K562 (cell line): ENCODE measurements around the gene UPK3A. TPM values are rescaled to one million over a fixed set of nuclear protein-coding genes. Genes with fewer than 3 reads are reported as not detected.

ENCODE experiments used
- ATAC-seq: fragments of 200-7000 bp; cut with Tn5 transposase; 3 replicates; pipeline ENCODE4 v1.9.1; 2020; ENCODE audit warnings: moderate library complexity
- BruUV-seq: library from RNA; stranded (reverse); fragments of 400-500 nt; replicated peaks from 2 replicates; lab custom pipeline; 2021; lab: Mats Ljungman, UMichigan
- CTCF ChIA-PET: fragments of 300-600 bp; formaldehyde crosslinking; extraction: SDS; loops from one replicate; lab custom pipeline; 2021; ENCODE audit warnings: low intra/inter-chr PET ratio; lab: Yijun Ruan, JAX
- POLR2A ChIA-PET: fragments of 300-600, 350-650 bp; sonication (Branson Sonifier 250); formaldehyde crosslinking; extraction: SDS; loops from one replicate; lab custom pipeline; 2021; ENCODE audit warnings: antibody characterized with exemption, inconsistent platforms; lab: Yijun Ruan, JAX
- DNase-seq, 4 experiments: peaks; one replicate each; pipeline versions ENCODE4 v3.0.0 to v3.0.0-alpha.2; 2011 to 2018; ENCODE audit warnings: low spot score in 3 of 4, mixed read lengths in 3 of 4; ENCODE audit errors: extremely low read depth in 1 of 4
- FAIRE-seq: peaks from 2 replicates; lab custom pipeline; 2011; peaks lifted over from hg19 to GRCh38; lab: Jason Lieb, UNC
- H2AFZ ChIP-seq: 2 replicates; pipeline ENCODE4 v1.6.0; 2011; ENCODE audit warnings: low read depth, low read length, control low read depth, inconsistent platforms
- H3K27ac ChIP-seq: fragments of 200-600 bp; 3 replicates; pipeline ENCODE4 v1.8.0; 2011; ENCODE audit warnings: low read depth, mild to moderate bottlenecking, control low read depth, inconsistent platforms, low read length, moderate library complexity, mixed read lengths; ENCODE audit errors: extremely low read depth
- H3K27me3 ChIP-seq, 2 experiments: fragments of 300-600 bp in 1 of 2; 2 replicates in 1 of 2; 3 replicates in 1 of 2; pipeline versions ENCODE4 v1.6.0 to v1.8.0; 2011; ENCODE audit warnings: inconsistent platforms in 2 of 2, low read length in 2 of 2, mild to moderate bottlenecking in 1 of 2, mixed read lengths in 1 of 2, moderate library complexity in 1 of 2; ENCODE audit not compliant: control insufficient read depth in 2 of 2, insufficient read depth in 2 of 2
- H3K36me3 ChIP-seq: fragments of 300-600 bp; 3 replicates; pipeline ENCODE4 v1.8.0; 2011; ENCODE audit warnings: mild to moderate bottlenecking, low read length, inconsistent platforms; ENCODE audit not compliant: control insufficient read depth, insufficient read depth
- H3K4me1 ChIP-seq, 2 experiments: fragments of 200-600 bp in 1 of 2; replicated peaks in 1 of 2; 2 replicates in 1 of 2; 3 replicates in 1 of 2; pipeline versions ENCODE4 v1.5.1 to v1.8.0; 2011; ENCODE audit warnings: inconsistent platforms in 2 of 2, low read length in 2 of 2, mild to moderate bottlenecking in 1 of 2, mixed read lengths in 1 of 2, moderate library complexity in 1 of 2; ENCODE audit not compliant: control insufficient read depth in 2 of 2, insufficient read depth in 2 of 2
- H3K4me2 ChIP-seq: 2 replicates; pipeline ENCODE4 v1.6.1; 2011; ENCODE audit warnings: low read length, control low read depth, inconsistent platforms, mixed read lengths; ENCODE audit not compliant: insufficient read depth
- H3K4me3 ChIP-seq: fragments of 200-600 bp; sonication (generic), shearing (Covaris generic); 2 replicates; pipeline ENCODE4 v1.5.1; 2016; ENCODE audit warnings: control low read depth, inconsistent platforms
- H3K79me2 ChIP-seq: fragments of 200-600 bp; 3 replicates; pipeline ENCODE4 v1.8.0; 2011; ENCODE audit warnings: low read length, inconsistent platforms; ENCODE audit not compliant: control insufficient read depth, insufficient read depth
- H3K9ac ChIP-seq, 2 experiments: 2 replicates each; pipeline versions ENCODE4 v1.6.0 to v1.6.1; 2011; ENCODE audit warnings: low read depth in 2 of 2, low read length in 2 of 2, control low read depth in 1 of 2, inconsistent platforms in 1 of 2, mild to moderate bottlenecking in 1 of 2, mixed read lengths in 1 of 2; ENCODE audit not compliant: insufficient read depth in 1 of 2
- H3K9me1 ChIP-seq: one replicate; pipeline ENCODE4 v1.6.0; 2011; ENCODE audit warnings: inconsistent platforms, mild to moderate bottlenecking, low read length, moderate library complexity; ENCODE audit not compliant: control insufficient read depth, insufficient read depth
- H3K9me3 ChIP-seq: replicated peaks from 2 replicates; pipeline ENCODE4 v1.5.1; 2011; ENCODE audit warnings: low read depth, low read length, inconsistent platforms; ENCODE audit not compliant: control insufficient read depth, insufficient read depth
- H4K20me1 ChIP-seq: replicated peaks from 2 replicates; pipeline ENCODE4 v1.6.1; 2011; ENCODE audit warnings: low read length, inconsistent platforms, mixed read lengths; ENCODE audit not compliant: control insufficient read depth, insufficient read depth
- AFF4 ChIP-seq: sonication (generic); formaldehyde crosslinking; IDR thresholded peaks from 2 replicates; pipeline ENCODE4 v1.8.0; 2023; ENCODE audit warnings: mild to moderate bottlenecking, missing genetic modification reagents
- CEBPB ChIP-seq: fragments of 450-650 bp; IDR thresholded peaks from 2 replicates; pipeline ENCODE4 v1.6.1; 2016; ENCODE audit warnings: missing genetic modification characterization, missing compliant biosample characterization
- ETV5 ChIP-seq: sonication (generic); formaldehyde crosslinking; IDR thresholded peaks from 2 replicates; pipeline ENCODE4 v1.4.0; 2020; ENCODE audit warnings: low read depth, mild to moderate bottlenecking, missing genetic modification reagents
- FOSL1 ChIP-seq: fragments of 200-800 bp; sonication (Bioruptor generic); conservative IDR thresholded peaks from 2 replicates; pipeline ENCODE4 v1.6.1; 2016; ENCODE audit warnings: missing genetic modification characterization, missing compliant biosample characterization
- FOXJ2 ChIP-seq: fragments of 200-800 bp; sonication (Bioruptor generic); IDR thresholded peaks from 2 replicates; pipeline ENCODE4 v1.6.1; 2016; ENCODE audit warnings: missing genetic modification characterization, missing compliant biosample characterization
- FOXK1 ChIP-seq: sonication (generic); formaldehyde crosslinking; IDR thresholded peaks from 2 replicates; pipeline ENCODE4 v1.8.0; 2022; ENCODE audit warnings: missing genetic modification reagents, mild to moderate bottlenecking, borderline replicate concordance
- NR4A1 ChIP-seq, 2 experiments: fragments of 250-450 bp in 1 of 2; fragments of 450-650 bp in 1 of 2; sonication (Bioruptor Pico) in 1 of 2; IDR thresholded peaks; 2 replicates each; pipeline versions ENCODE4 v1.4.0 to v1.6.1; 2016 to 2020; ENCODE audit warnings: mild to moderate bottlenecking in 2 of 2, missing compliant biosample characterization in 1 of 2, missing genetic modification characterization in 1 of 2, moderate library complexity in 1 of 2
- PCBP1 ChIP-seq: fragments of 200-400 bp; formaldehyde crosslinking; IDR thresholded peaks from 2 replicates; pipeline ENCODE4 v1.6.1; 2018; ENCODE audit warnings: mild to moderate bottlenecking, low read depth, low read length; ENCODE audit not compliant: poor library complexity, severe bottlenecking
- SAFB ChIP-seq: fragments of 200-400 bp; formaldehyde crosslinking; IDR thresholded peaks from 2 replicates; pipeline ENCODE4 v1.6.1; 2017; ENCODE audit warnings: low read depth, low read length, borderline replicate concordance
- SMAD1 ChIP-seq: fragments of 150-350 bp; IDR thresholded peaks from 2 replicates; pipeline ENCODE4 v1.6.1; 2014; ENCODE audit warnings: low read length, low read depth; ENCODE audit not compliant: partially characterized antibody
- STAT6 ChIP-seq: sonication (generic); formaldehyde crosslinking; IDR thresholded peaks from 2 replicates; pipeline ENCODE4 v1.8.1; 2023; ENCODE audit warnings: mild to moderate bottlenecking, missing genetic modification reagents
- USF1 ChIP-seq: sonication (generic); formaldehyde crosslinking; IDR thresholded peaks from 2 replicates; pipeline ENCODE4 v1.9.0; 2022; ENCODE audit warnings: mild to moderate bottlenecking, missing genetic modification reagents
- ZFX ChIP-seq: sonication (generic); formaldehyde crosslinking; IDR thresholded peaks from 2 replicates; pipeline ENCODE4 v1.8.0; 2022; ENCODE audit warnings: mild to moderate bottlenecking, missing genetic modification reagents, moderate library complexity
- ZNF282 ChIP-seq: sonication (generic); formaldehyde crosslinking; IDR thresholded peaks from 2 replicates; pipeline ENCODE4 v1.8.1; 2023; ENCODE audit warnings: missing genetic modification reagents
- ZNF668 ChIP-seq: fragments of 250-450 bp; sonication (Bioruptor Pico); IDR thresholded peaks from 2 replicates; pipeline ENCODE4 v1.8.0; 2022; ENCODE audit warnings: mild to moderate bottlenecking, inconsistent platforms
- ZNF76 ChIP-seq: fragments of 250-450 bp; sonication (Bioruptor Pico); IDR thresholded peaks from 2 replicates; pipeline ENCODE4 v1.4.0; 2020; ENCODE audit warnings: mild to moderate bottlenecking, moderate library complexity, borderline replicate concordance
- WGBS: fragments of 100-300 bp; shearing (Covaris generic); methylation state at CpG from one replicate; pipeline ENCODE4 v1.1.6; 2016; ENCODE audit warnings: low coverage, mixed read lengths; ENCODE audit not compliant: insufficient coverage; ENCODE audit errors: missing lambda C conversion rate; 5-methylcytosine and 5-hydroxymethylcytosine counted together
- in situ Hi-C: fragments of 300-500 bp; cut with MboI; formaldehyde crosslinking; loops from 4 replicates; pipeline ENCODE4 v1.15.0; 2018; ENCODE audit warnings: inconsistent platforms, mixed read lengths
- intact Hi-C: fragments of 100-400 bp; cut with micrococcal nuclease; formaldehyde crosslinking; loops from 2 replicates; pipeline ENCODE4 v1.14.2; 2022
- polyA plus RNA-seq, 8 experiments: library from polyadenylated mRNA; depleted of rRNA in 4 of 8; stranded (reverse) in 5 of 8; unstranded in 3 of 8; fragments of >200 nt; fragmentation: Nextera tagmentation in 2 of 8; fragmentation: Illumina TruSeq in 1 of 8; extraction: Ambion mirVana in 2 of 8; extraction: Trizol in 1 of 8; gene quantifications; 2 replicates each; pipeline versions ENCODE4 v1.2.1 to v1.2.3, GENCODE V29; 2011 to 2014; ENCODE audit warnings: inconsistent platforms in 1 of 8, missing spikeins in 1 of 8
- total RNA-seq, 7 experiments: library from RNA; depleted of rRNA in 6 of 7; stranded (reverse); fragments of >200 nt in 6 of 7; fragmentation: Illumina TruSeq in 2 of 7; extraction: Trizol in 2 of 7; gene quantifications; 2 replicates each; pipeline versions ENCODE4 v1.2.1 to v1.2.3, GENCODE V29; 2011 to 2021; ENCODE audit warnings: low replicate concordance in 1 of 7

UPK3A gene
- total and polyA plus RNA-seq, 9 of the 15 experiments (the other 6 are each of a cell fraction or from before 2014, with no cell fraction given), result not detected

- no peak overlapping the region for H2AFZ ChIP-seq
- H3K4me2 ChIP-seq, result no peak overlapping the region
- WGBS, result 98% methylated on average over 6 of the region's 7 CpGs
- H3K4me3 ChIP-seq, result no peak overlapping the region
- ATAC-seq (no peak), DNase-seq (no peak), FAIRE-seq (no peak)
- BruUV-seq, result no TSS peak
- H3K36me3 ChIP-seq, result peaks cover 72% of the 10 kb centered on the region; the same call in 2 of the 3 replicates
- H3K4me1 ChIP-seq, result peaks cover 0 to 8% of the 10 kb centered on the region in 2 experiments; a peak in 4 of 5 replicates
- no peak overlapping the region for H3K27ac ChIP-seq
- H3K9me1 ChIP-seq, result no peaks in the 10 kb centered on the region
- H3K9me3 ChIP-seq, result no peaks in the 10 kb centered on the region
- intact Hi-C loops (no loop called here), in situ Hi-C loops (no loop called here)
- H4K20me1 ChIP-seq, result peaks cover 10% of the 10 kb centered on the region
- H3K79me2 ChIP-seq, result peaks cover 45% of the 10 kb centered on the region
- no peak overlapping the region for H3K9ac ChIP-seq
- no peaks in the 10 kb centered on the region for H3K27me3 ChIP-seq
- CTCF ChIA-PET, result no interaction called here
- POLR2A ChIA-PET, result interaction anchor here (0.8 kb wide), 1 partner anchor 8 kb away, joined by 3 read pairs; no protein-coding TSS in a partner anchor
- no peak for TF ChIP-seq ZFX (CRISPR knock-in tag)
- no peak for TF ChIP-seq SMAD1
- TF ChIP-seq USF1 (CRISPR knock-in tag), result no peak
- no peak for TF ChIP-seq ZNF282 (CRISPR knock-in tag)
- no peak for TF ChIP-seq STAT6
- TF ChIP-seq FOXJ2 (tag), result no peak
- no peak for TF ChIP-seq ETV5 (CRISPR knock-in tag)
- TF ChIP-seq ZNF668, result no peak
- no peak for TF ChIP-seq CEBPB (tag)
- no peak for TF ChIP-seq FOXK1
- no peak for TF ChIP-seq PCBP1
- TF ChIP-seq FOSL1 (tag), result no peak
- no peak for TF ChIP-seq ZNF76 (CRISPR knock-in tag)
- no peak for TF ChIP-seq NR4A1 (CRISPR knock-in tag; IDR thresholded peaks at IDR 0.05)
- TF ChIP-seq NR4A1 (tag; IDR thresholded peaks at IDR 0.05), result no peak
- TF ChIP-seq AFF4 (CRISPR knock-in tag), result no peak
- TF ChIP-seq SAFB, result no peak
These were observed 38.9 kb downstream of the UPK3A start for GRCh38 chr22:45323695-45324094.
